Mesothelial cell of epicardium (in vitro differentiated cells): ENCODE measurements around the gene SERPINB1. TPM values are rescaled to one million over a fixed set of nuclear protein-coding genes. Genes with fewer than 3 reads are reported as not detected.

ENCODE experiments used
- DNase-seq, 2 experiments: peaks; one replicate each; pipeline ENCODE4 v3.0.0; 2021; ENCODE audit warnings: low spot score in 2 of 2; ENCODE audit not compliant: unreplicated experiment in 2 of 2
- H3K27ac Mint-ChIP-seq: 2 replicates; pipeline ENCODE4 v1.8.0; 2021; ENCODE audit warnings: mixed read lengths
- H3K27me3 Mint-ChIP-seq: 2 replicates; pipeline ENCODE4 v1.8.0; 2021; ENCODE audit warnings: low read depth, mixed read lengths
- H3K36me3 Mint-ChIP-seq: 2 replicates; pipeline ENCODE4 v1.8.0; 2021; ENCODE audit warnings: mixed read lengths
- H3K4me1 Mint-ChIP-seq: 2 replicates; pipeline ENCODE4 v1.8.0; 2021; ENCODE audit warnings: mixed read lengths
- H3K4me3 Mint-ChIP-seq: 2 replicates; pipeline ENCODE4 v1.8.0; 2021; ENCODE audit warnings: mild to moderate bottlenecking, moderate library complexity, mixed read lengths
- H3K9me3 Mint-ChIP-seq: 2 replicates; pipeline ENCODE4 v1.8.0; 2021; ENCODE audit warnings: mixed read lengths
- microRNA-seq: library from miRNA; unstranded; fragments of <30 nt; microRNA quantifications from one replicate; pipeline ENCODE4 v1.2.0, GENCODE V29; 2021; ENCODE audit warnings: inconsistent platforms, mixed read lengths
- total RNA-seq: library from RNA; stranded (reverse); gene quantifications from 3 replicates; pipeline ENCODE4 v1.2.1, GENCODE V29; 2021
- TF ChIP-seq, protein P1 (sequence below): fragments of 200-600 bp; sonication (generic); IDR thresholded peaks from one replicate; pipeline ENCODE4 v1.5.0; 2021; ENCODE audit warnings: antibody characterized with exemption; ENCODE audit not compliant: unreplicated experiment

SERPINB1 gene
- total RNA-seq, 1 donor from 2014 or later: 18.5 TPM

DNA sequence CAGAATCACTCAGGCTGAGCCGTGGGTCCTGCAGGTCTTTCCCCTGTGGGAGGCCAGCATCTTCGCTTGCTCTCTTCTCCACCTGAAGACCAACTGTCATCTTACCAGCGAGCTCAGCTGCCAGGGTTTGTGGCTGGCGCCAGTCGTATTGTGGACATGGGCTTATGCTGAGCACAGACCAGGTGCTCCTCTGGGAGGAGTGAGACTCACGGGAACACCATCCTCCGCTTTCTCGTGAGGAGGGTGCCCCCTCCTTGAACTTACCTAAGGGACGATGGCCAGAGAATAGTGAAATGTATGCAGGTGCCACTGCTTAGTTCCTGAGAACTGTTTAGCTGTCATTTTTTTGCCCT is 59.3 kb downstream of the SERPINB1 start:
- Mint-ChIP-seq H3K27me3 (no peaks in the 10 kb centered on the region), H3K9me3 (no peaks in the 10 kb centered on the region), H3K4me3 (no peak overlapping the region), H3K36me3 (peaks cover 17% of the 10 kb centered on the region), H3K4me1 (no peaks in the 10 kb centered on the region), H3K27ac (no peak overlapping the region)
- no peak for DNase-seq
- TF ChIP-seq, protein P1, sequence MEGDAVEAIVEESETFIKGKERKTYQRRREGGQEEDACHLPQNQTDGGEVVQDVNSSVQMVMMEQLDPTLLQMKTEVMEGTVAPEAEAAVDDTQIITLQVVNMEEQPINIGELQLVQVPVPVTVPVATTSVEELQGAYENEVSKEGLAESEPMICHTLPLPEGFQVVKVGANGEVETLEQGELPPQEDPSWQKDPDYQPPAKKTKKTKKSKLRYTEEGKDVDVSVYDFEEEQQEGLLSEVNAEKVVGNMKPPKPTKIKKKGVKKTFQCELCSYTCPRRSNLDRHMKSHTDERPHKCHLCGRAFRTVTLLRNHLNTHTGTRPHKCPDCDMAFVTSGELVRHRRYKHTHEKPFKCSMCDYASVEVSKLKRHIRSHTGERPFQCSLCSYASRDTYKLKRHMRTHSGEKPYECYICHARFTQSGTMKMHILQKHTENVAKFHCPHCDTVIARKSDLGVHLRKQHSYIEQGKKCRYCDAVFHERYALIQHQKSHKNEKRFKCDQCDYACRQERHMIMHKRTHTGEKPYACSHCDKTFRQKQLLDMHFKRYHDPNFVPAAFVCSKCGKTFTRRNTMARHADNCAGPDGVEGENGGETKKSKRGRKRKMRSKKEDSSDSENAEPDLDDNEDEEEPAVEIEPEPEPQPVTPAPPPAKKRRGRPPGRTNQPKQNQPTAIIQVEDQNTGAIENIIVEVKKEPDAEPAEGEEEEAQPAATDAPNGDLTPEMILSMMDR: no peak

Small RNAs within 50 kb of the gene (microRNA-seq; reads per million reads assigned to microRNA genes)
- gene MIR4645: 2.9 reads per million, percentile 3 among the genes with 10 or more reads in this experiment

Other genes with a start within 250 kb of the SERPINB1 start
- 0.86 to 0.97 TPM (median 0.89 TPM) in 3 replicates for gene MYLK4, start 90.9 kb downstream of the SERPINB1 start, total RNA-seq
- 36.4 to 41.3 TPM (median 40.8 TPM) in 3 replicates for gene WRNIP1, start 76.5 kb downstream of the SERPINB1 start, total RNA-seq
- gene SERPINB9, start 61.4 kb upstream of the SERPINB1 start, total RNA-seq: 28.2 to 30.9 TPM (median 30.6 TPM) in 3 replicates
- 91.4 to 96.8 TPM (median 93.4 TPM) in 3 replicates for gene SERPINB6, start 129.7 kb upstream of the SERPINB1 start, total RNA-seq
- gene NQO2, start 158.0 kb upstream of the SERPINB1 start, total RNA-seq: 17.1 to 18.7 TPM (median 17.3 TPM) in 3 replicates
- gene RIPK1, start 226.6 kb upstream of the SERPINB1 start, total RNA-seq: 17.5 to 18.4 TPM (median 17.6 TPM) in 3 replicates